ENCODE data around the gene TMEM94.

DNA sequence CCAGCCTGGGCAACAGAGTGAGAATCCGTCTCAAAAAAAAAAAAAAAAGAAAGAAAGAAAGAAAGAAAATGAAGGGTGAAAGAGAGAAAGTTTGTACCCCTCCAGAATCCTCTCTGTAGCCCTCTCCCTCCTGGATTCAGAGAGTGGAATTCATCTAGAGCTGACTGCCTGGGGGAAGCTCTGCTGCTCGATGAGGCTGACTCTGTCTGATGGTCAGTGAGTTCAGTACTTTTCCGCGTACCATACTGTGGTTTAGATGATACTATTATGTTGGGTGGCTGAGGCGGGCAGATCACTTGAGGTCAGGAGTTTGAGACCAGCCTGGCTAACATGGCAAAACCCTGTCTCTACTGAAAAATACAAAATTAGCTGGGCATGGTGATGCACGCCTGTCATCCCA is 14.8 kb downstream of the TMEM94 start:
- TF ChIP-seq EP300 (IDR thresholded peaks at IDR 0.05) (no peak), CTCF (IDR thresholded peaks at IDR 0.05) (no peak), CHD2 (IDR thresholded peaks at IDR 0.05; ENCODE audit: low read length, partially characterized antibody) (no peak), E2F6 (IDR thresholded peaks at IDR 0.05; ENCODE audit: borderline replicate concordance, low read depth) (no peak), RARB (CRISPR knock-in tag; IDR thresholded peaks at IDR 0.05) (no peak), RFX5 (IDR thresholded peaks at IDR 0.05) (no peak), CEBPB (IDR thresholded peaks at IDR 0.05) (no peak), HEYL (CRISPR knock-in tag; IDR thresholded peaks at IDR 0.05) (no peak), HES2 (IDR thresholded peaks at IDR 0.05) (no peak), POLR2AphosphoS2 (conservative IDR thresholded peaks at IDR 0.05; ENCODE audit: low read length) (no peak), JUNB (IDR thresholded peaks at IDR 0.05) (no peak), MYC (IDR thresholded peaks at IDR 0.05; ENCODE audit: borderline replicate concordance, low read length) (no peak)
- TF ChIP-seq, protein P1, sequence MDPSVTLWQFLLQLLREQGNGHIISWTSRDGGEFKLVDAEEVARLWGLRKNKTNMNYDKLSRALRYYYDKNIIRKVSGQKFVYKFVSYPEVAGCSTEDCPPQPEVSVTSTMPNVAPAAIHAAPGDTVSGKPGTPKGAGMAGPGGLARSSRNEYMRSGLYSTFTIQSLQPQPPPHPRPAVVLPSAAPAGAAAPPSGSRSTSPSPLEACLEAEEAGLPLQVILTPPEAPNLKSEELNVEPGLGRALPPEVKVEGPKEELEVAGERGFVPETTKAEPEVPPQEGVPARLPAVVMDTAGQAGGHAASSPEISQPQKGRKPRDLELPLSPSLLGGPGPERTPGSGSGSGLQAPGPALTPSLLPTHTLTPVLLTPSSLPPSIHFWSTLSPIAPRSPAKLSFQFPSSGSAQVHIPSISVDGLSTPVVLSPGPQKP (IDR thresholded peaks at IDR 0.05; ENCODE audit: low read depth, low read length): no peak
- TF ChIP-seq, protein P2, sequence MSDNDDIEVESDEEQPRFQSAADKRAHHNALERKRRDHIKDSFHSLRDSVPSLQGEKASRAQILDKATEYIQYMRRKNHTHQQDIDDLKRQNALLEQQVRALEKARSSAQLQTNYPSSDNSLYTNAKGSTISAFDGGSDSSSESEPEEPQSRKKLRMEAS (IDR thresholded peaks at IDR 0.05): no peak

Data from A549 (cell line).